Left ventricle myocardium superior (tissue), 1 donor: Measurements from ENCODE around the gene PTPN11. TPM values are rescaled to one million over a fixed set of nuclear protein-coding genes. Genes with fewer than 3 reads are reported as not detected.
A peak's percentile ranks its signal among the peaks of the same experiment; 100 is the strongest.
"Not testable (repeated sequence)": the region's sequence is repeated elsewhere in the genome, so short reads cannot be mapped to it uniquely, and the experiment has no call there.

ENCODE experiments used
- ATAC-seq: fragments of 200-7000 bp; cut with Tn5 transposase; one replicate; pipeline ENCODE4 v1.9.1; 2020; ENCODE audit warnings: mild to moderate bottlenecking, moderate library complexity
- DNase-seq: peaks from one replicate; pipeline ENCODE4 v3.0.0-alpha.2; 2020
- intact Hi-C: fragments of 100-400 bp; cut with micrococcal nuclease; formaldehyde crosslinking; loops from one replicate; pipeline ENCODE4 v1.11.0; 2022
- total RNA-seq: library from RNA; stranded (reverse); fragmentation: NEBNext Ultra II Directional; extraction: Animal tissue kit (Norgen Biotek cat#: 25700); gene quantifications from one replicate; pipeline ENCODE4 v1.2.1, GENCODE V29; 2021
- donor health status: DM: no; HTN: yes; CAD: no; lungs with severe emphysema.

PTPN11 gene
- total RNA-seq, 1 donor from 2014 or later: 112 TPM

GRCh38 chr12:112440653-112441052 lies 21.9 kb downstream of the PTPN11 start:
- intact Hi-C loops, DNase-seq, ATAC-seq: not testable (repeated sequence)

- DNase-seq: no peak
- intact Hi-C loops: no loop called here
- no peak for ATAC-seq
These were observed 25.2 kb downstream of the PTPN11 start for GRCh38 chr12:112443916-112444315.

GRCh38 chr12:112446008-112446725 lies 27.4 kb downstream of the PTPN11 start:
- DNase-seq (no peak), ATAC-seq (no peak)
- intact Hi-C loops: no loop called here

GRCh38 chr12:112447106-112447505 lies 28.4 kb downstream of the PTPN11 start:
- DNase-seq (no peak), ATAC-seq (no peak)
- intact Hi-C loops: no loop called here

GRCh38 chr12:112448165-112448564 lies 29.4 kb downstream of the PTPN11 start:
- DNase-seq, ATAC-seq, intact Hi-C loops: not testable (repeated sequence)

GRCh38 chr12:112450725-112451124 lies 32.0 kb downstream of the PTPN11 start:
- intact Hi-C loops: no loop called here
- DNase-seq (no peak), ATAC-seq (no peak)

- DNase-seq (no peak), ATAC-seq (no peak)
- intact Hi-C loops: no loop called here
These were observed 37.3 kb downstream of the PTPN11 start for GRCh38 chr12:112456029-112456428.

GRCh38 chr12:112457142-112457541 lies 38.4 kb downstream of the PTPN11 start:
- intact Hi-C loops, DNase-seq, ATAC-seq: not testable (repeated sequence)

- intact Hi-C loops: no loop called here
- no peak for ATAC-seq
- DNase-seq: no peak
These were observed 39.6 kb downstream of the PTPN11 start for GRCh38 chr12:112458330-112458729.

GRCh38 chr12:112458751-112459150 lies 40.0 kb downstream of the PTPN11 start:
- no peak for DNase-seq
- no peak for ATAC-seq
- intact Hi-C loops: no loop called here

GRCh38 chr12:112463478-112463877 lies 44.7 kb downstream of the PTPN11 start:
- intact Hi-C loops: no loop called here
- no peak for DNase-seq
- no peak for ATAC-seq

- intact Hi-C loops: no loop called here
- no peak for DNase-seq
- no peak for ATAC-seq
These were observed 45.9 kb downstream of the PTPN11 start for GRCh38 chr12:112464605-112465004.

GRCh38 chr12:112466011-112466422 lies 47.3 kb downstream of the PTPN11 start:
- intact Hi-C loops: no loop called here
- no peak for DNase-seq
- peak; percentile 54 for ATAC-seq

- intact Hi-C loops: no loop called here
- ATAC-seq (peak; percentile 49), DNase-seq (no peak)
These were observed 48.1 kb downstream of the PTPN11 start for GRCh38 chr12:112466835-112467234.

GRCh38 chr12:112468046-112468445 lies 49.3 kb downstream of the PTPN11 start:
- intact Hi-C loops: no loop called here
- DNase-seq (no peak), ATAC-seq (no peak)

- intact Hi-C loops: no loop called here
These were observed 54.3 kb downstream of the PTPN11 start for GRCh38 chr12:112473056-112473455.

GRCh38 chr12:112479413-112479812 lies 60.7 kb downstream of the PTPN11 start:
- no peak for DNase-seq
- intact Hi-C loops: no loop called here
- no peak for ATAC-seq

More at GRCh38 chr12:112473056-112473455, 54.3 kb downstream of the PTPN11 start:
- ATAC-seq: no peak
- no peak for DNase-seq

- ATAC-seq: no peak
- DNase-seq: no peak
- intact Hi-C loops: no loop called here
These were observed 62.2 kb downstream of the PTPN11 start for GRCh38 chr12:112480931-112481330.

GRCh38 chr12:112482733-112483132 lies 64.0 kb downstream of the PTPN11 start:
- intact Hi-C loops: no loop called here
- no peak for ATAC-seq
- DNase-seq: no peak

GRCh38 chr12:112486361-112486760 lies 67.6 kb downstream of the PTPN11 start:
- no peak for DNase-seq
- no peak for ATAC-seq
- intact Hi-C loops: no loop called here

GRCh38 chr12:112488257-112488876 lies 69.6 kb downstream of the PTPN11 start:
- intact Hi-C loops: no loop called here
- no peak for ATAC-seq
- DNase-seq: no peak
